WERI-Rb-1 (cell line): ENCODE measurements around the gene NCOA6.

Experiments used
- DNase-seq: peaks from one replicate; pipeline ENCODE4 v3.0.0-alpha.2; 2020
- H3K27ac ChIP-seq: fragments of 250-450 bp; sonication (Bioruptor Pico); 2 replicates; pipeline ENCODE4 v1.5.1; 2020; ENCODE audit warnings: mild to moderate bottlenecking, moderate library complexity
- H3K27me3 ChIP-seq: fragments of 250-450 bp; sonication (Bioruptor Pico); 2 replicates; pipeline ENCODE4 v1.5.1; 2021; ENCODE audit warnings: mild to moderate bottlenecking, low read depth, moderate library complexity; ENCODE audit not compliant: insufficient read depth, severe bottlenecking
- H3K36me3 ChIP-seq: fragments of 250-450 bp; sonication (Bioruptor Pico); 2 replicates; pipeline ENCODE4 v1.5.1; 2020; ENCODE audit warnings: mild to moderate bottlenecking, moderate library complexity
- H3K4me3 ChIP-seq: 2 replicates; pipeline ENCODE4 v1.5.1; 2011; ENCODE audit warnings: low read depth, mild to moderate bottlenecking, control low read depth, low read length
- H3K9me3 ChIP-seq: fragments of 250-450 bp; sonication (Bioruptor Pico); 2 replicates; pipeline ENCODE4 v1.5.1; 2021; ENCODE audit warnings: mild to moderate bottlenecking, moderate library complexity; ENCODE audit not compliant: severe bottlenecking
- CTCF ChIP-seq: IDR thresholded peaks from 2 replicates; pipeline ENCODE4 v1.5.1; 2011; ENCODE audit warnings: low read depth, mild to moderate bottlenecking, control low read depth, inconsistent platforms, low read length

The NCOA6 gene

GRCh38 chr20:34713194-34713943, 112.1 kb downstream of the NCOA6 start:
- H3K36me3 ChIP-seq: peaks cover 23% of the 10 kb centered on the region
- H3K9me3 ChIP-seq: no peaks in the 10 kb centered on the region
- no peak overlapping the region for H3K27ac ChIP-seq
- no peaks in the 10 kb centered on the region for H3K27me3 ChIP-seq
- no peak overlapping the region for H3K4me3 ChIP-seq
- DNase-seq: no peak
- TF ChIP-seq CTCF: no peak

- TF ChIP-seq CTCF: no peak
- Histone ChIP-seq H3K27ac (no peak overlapping the region), H3K36me3 (peaks cover 23% of the 10 kb centered on the region), H3K9me3 (no peaks in the 10 kb centered on the region), H3K4me3 (no peak overlapping the region), H3K27me3 (no peaks in the 10 kb centered on the region)
- no peak for DNase-seq
These were observed 112.8 kb downstream of the NCOA6 start for GRCh38 chr20:34712525-34713192.

GRCh38 chr20:34711813-34712430, 113.5 kb downstream of the NCOA6 start:
- H3K9me3 ChIP-seq: no peaks in the 10 kb centered on the region
- no peaks in the 10 kb centered on the region for H3K27me3 ChIP-seq
- TF ChIP-seq CTCF: no peak
- no peak for DNase-seq
- H3K36me3 ChIP-seq: peaks cover 23% of the 10 kb centered on the region
- no peak overlapping the region for H3K4me3 ChIP-seq
- no peak overlapping the region for H3K27ac ChIP-seq

GRCh38 chr20:34710861-34711574, 114.4 kb downstream of the NCOA6 start:
- no peak overlapping the region for H3K4me3 ChIP-seq
- peaks cover 23% of the 10 kb centered on the region for H3K36me3 ChIP-seq
- DNase-seq: no peak
- TF ChIP-seq CTCF: no peak
- H3K9me3 ChIP-seq: no peaks in the 10 kb centered on the region
- H3K27ac ChIP-seq: no peak overlapping the region
- H3K27me3 ChIP-seq: no peaks in the 10 kb centered on the region

- DNase-seq: no peak
- no peak for TF ChIP-seq CTCF
- H3K9me3 ChIP-seq: no peaks in the 10 kb centered on the region
- peaks cover 23% of the 10 kb centered on the region for H3K36me3 ChIP-seq
- H3K27me3 ChIP-seq: no peaks in the 10 kb centered on the region
- peak overlapping the region; percentile 71 for H3K4me3 ChIP-seq
- H3K27ac ChIP-seq: no peak overlapping the region; the same call in 1 of the 2 replicates
These were observed 114.9 kb downstream of the NCOA6 start for GRCh38 chr20:34710568-34710839.
